ENCODE results near the gene WWOX.

WWOX gene

GRCh38 chr16:79093554-79093967 is 994.1 kb downstream of the WWOX start:
- peak; percentile 48 for DNase-seq

GRCh38 chr16:79096246-79096645 is 996.8 kb downstream of the WWOX start:
- DNase-seq: no peak

GRCh38 chr16:79097166-79097565 is 997.7 kb downstream of the WWOX start:
- no peak for DNase-seq

GRCh38 chr16:79097771-79098170 is 998.3 kb downstream of the WWOX start:
- no peak for DNase-seq

- no peak for DNase-seq
Measured at GRCh38 chr16:79098907-79099306, 999.5 kb downstream of the WWOX start.

GRCh38 chr16:79099716-79100115 is 1000.3 kb downstream of the WWOX start:
- DNase-seq: no peak

GRCh38 chr16:79100447-79100846 is 1001.0 kb downstream of the WWOX start:
- DNase-seq: no peak

GRCh38 chr16:79101491-79101890 is 1002.0 kb downstream of the WWOX start:
- no peak for DNase-seq

GRCh38 chr16:79104567-79104966 is 1005.1 kb downstream of the WWOX start:
- no peak for DNase-seq

GRCh38 chr16:79107301-79107700 is 1007.8 kb downstream of the WWOX start:
- DNase-seq: no peak

GRCh38 chr16:79109771-79110170 is 1010.3 kb downstream of the WWOX start:
- DNase-seq: no peak

GRCh38 chr16:79110242-79110641 is 1010.8 kb downstream of the WWOX start:
- DNase-seq: no peak

- DNase-seq: no peak
Measured at GRCh38 chr16:79110953-79111352, 1011.5 kb downstream of the WWOX start.

- no peak for DNase-seq
Measured at GRCh38 chr16:79112462-79112861, 1013.0 kb downstream of the WWOX start.

GRCh38 chr16:79113826-79114225 is 1014.4 kb downstream of the WWOX start:
- DNase-seq: no peak

- DNase-seq: no peak
Measured at GRCh38 chr16:79114759-79115158, 1015.3 kb downstream of the WWOX start.

GRCh38 chr16:79121906-79122305 is 1022.5 kb downstream of the WWOX start:
- DNase-seq: no peak

- DNase-seq: no peak
Measured at GRCh38 chr16:79122343-79122742, 1022.9 kb downstream of the WWOX start.

- no peak for DNase-seq
Measured at GRCh38 chr16:79124016-79124756, 1024.7 kb downstream of the WWOX start.

- no peak for DNase-seq
Measured at GRCh38 chr16:79127766-79128165, 1028.3 kb downstream of the WWOX start.

- no peak for DNase-seq
Measured at GRCh38 chr16:79128706-79129105, 1029.3 kb downstream of the WWOX start.

- DNase-seq: no peak
Measured at GRCh38 chr16:79130616-79131015, 1031.2 kb downstream of the WWOX start.

- no peak for DNase-seq
Measured at GRCh38 chr16:79131321-79132075, 1032.0 kb downstream of the WWOX start.

GRCh38 chr16:79132701-79133100 is 1033.2 kb downstream of the WWOX start:
- no peak for DNase-seq

Measured in stimulated activated CD4-positive, alpha-beta T cell treated with anti-CD3 and anti-CD28 coated beads, Interleukin-4, amount 100 ng/mL, for 24 hours (primary cell).